Measurements from ENCODE around the gene TEX2.

Gene TEX2

DNA sequence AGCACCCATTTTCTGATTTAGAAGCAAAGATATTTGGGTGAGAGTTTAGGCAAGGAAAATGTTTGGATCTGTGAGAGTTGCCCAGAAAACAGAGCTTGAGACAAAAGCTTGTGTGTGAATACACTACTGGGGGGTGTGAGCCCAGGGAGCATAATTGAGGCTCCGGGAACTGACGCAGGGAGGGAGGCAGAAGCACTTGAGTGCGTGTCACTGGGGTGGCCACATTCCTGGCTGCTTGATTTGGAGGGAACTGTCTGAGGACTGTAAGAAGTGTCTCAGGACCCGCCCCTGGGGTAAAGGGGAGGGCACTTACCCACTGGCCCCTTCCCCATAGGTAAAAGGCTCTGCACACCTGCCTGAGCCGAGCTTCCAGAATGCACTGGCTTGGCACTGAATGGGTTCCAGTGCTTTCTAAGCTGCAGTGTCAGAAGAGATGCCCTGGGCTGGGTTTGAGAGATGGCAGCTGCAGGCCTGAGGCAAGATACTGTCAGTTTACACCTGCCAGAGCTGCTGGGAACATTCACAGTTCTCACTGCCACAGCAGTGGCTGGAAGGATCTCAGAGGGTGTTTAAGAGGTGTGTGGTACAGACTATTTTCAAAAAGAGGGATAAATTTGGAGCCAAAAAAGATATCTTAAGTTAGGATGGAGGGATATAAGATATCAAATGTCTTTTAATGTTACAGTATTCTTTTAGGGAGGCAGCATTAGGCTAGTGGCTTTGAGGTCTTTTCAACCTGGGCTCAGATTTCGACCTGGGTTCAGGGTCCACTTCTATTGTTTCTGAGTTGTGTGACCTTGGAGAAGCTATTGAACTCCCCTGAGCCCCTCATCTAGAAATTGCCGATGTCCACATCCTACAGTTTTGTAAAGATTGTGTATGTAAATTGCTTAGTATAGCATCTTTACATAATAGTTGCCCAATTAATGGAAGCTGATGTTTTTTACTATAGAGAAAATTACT is 6.9 kb upstream of the TEX2 start:
- DNase-seq (ENCODE audit: low spot score): no peak

DNA sequence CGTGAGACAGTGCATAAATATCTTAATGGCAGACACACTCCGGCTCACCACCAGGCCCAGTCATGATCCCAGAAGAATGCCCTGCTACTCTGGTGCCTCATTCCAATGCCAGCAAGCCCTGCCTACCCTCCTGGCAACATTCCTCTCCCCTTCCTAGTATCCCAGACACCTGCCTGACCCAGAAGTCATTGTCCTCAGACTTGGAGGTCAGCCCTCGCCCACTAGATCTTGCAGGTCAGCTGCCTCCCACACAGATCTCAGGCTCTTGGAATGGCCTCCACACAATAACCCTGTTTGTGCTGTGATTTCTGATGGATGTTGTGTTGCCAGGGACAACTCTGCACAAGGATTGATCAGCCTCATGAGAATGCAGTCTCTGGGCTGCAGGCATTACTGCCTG is 1.8 kb upstream of the TEX2 start:
- no peak for DNase-seq (ENCODE audit: low spot score)

DNA sequence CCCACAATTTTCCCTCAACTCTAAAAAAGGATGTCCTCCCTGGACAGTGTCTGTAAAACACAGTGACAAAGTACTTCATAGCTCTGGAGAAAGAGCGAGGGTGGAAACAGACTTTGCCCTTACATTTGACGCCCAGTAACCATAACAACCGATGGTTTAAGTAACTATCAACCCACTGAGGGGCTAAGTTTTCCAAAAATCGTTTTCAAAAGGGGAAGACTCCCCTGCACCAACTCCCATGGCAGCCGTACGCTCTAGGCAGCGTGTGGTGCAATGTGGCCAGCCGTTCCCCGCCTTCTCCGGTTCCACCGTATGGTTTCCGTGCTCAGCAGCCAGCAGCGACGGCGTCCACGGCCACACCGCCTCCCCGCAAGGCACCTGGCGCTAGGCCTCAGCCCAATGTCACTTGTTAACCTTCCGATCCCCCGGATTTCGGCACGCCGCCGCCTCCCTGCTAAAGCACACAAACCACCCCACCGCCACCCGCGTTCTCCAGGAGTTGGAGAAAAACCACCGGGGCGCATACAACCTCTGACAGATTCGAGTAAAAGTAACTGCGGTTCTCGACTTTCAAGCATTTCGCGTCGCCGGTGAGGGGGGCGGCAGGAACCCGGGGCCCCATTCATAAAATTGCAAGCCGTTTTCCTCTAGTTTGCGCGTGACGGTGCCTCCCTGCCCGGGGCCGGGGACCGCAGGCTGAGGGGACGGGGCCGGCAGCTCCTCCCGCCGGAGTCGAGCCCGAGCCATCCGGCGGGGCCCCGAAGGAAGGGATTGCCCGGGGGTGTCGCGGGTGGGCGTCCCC is 661 bp downstream of the TEX2 start:
- DNase-seq (ENCODE audit: low spot score): peak; percentile 55

DNA sequence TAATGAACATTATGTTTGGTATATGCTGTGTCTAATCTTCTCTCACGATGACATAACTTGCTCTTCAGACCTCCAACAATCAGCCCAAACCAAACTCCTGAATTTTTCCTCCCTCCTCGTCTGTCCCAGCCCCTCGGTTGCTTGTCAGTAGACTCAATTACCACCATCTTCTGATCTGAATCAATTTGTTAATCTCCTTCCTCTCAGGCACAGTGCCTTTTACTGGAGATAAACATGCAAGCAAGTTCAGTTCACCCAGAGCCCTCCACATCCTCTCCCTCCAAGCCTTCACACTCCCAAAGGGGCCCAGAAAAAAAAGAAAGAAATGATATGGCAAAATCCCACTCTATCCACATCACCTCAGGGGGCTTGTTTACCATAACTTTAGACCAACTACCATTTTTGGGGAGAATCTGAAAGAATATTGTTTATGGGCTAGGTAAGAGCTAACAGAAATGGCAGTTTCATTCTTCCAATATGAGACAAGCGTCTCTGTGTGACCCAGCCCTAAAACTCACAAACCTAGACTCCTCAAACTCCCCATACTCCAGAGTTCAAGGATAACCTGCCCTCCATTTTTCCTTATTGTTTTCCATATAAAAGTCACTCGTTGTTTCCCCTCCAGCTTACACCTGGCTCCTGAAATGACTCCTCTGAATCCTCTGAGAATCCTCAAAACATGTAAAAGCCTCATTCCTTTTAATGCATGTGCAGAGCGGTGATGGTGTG is 1.5 kb downstream of the TEX2 start:
- no peak for DNase-seq (ENCODE audit: low spot score)

DNA sequence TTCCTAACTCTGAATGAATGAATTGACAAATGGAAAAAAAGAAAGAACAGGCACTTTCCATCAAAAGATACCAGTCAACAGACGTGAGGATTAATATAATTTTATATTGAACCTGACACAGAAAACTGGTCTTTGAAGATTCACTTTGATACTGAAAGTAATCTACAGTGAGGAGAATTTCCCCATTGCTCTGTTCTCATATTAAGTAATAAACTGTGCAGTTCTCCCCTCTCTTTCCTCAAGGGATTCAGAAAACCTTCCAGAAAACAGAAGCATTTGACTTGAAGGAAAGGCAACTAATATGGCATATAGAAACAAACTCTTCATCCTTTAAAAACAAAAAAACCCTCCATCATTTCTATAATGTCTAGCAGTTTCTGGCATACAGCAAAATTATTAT is 2.2 kb downstream of the TEX2 start:
- no peak for DNase-seq (ENCODE audit: low spot score)

DNA sequence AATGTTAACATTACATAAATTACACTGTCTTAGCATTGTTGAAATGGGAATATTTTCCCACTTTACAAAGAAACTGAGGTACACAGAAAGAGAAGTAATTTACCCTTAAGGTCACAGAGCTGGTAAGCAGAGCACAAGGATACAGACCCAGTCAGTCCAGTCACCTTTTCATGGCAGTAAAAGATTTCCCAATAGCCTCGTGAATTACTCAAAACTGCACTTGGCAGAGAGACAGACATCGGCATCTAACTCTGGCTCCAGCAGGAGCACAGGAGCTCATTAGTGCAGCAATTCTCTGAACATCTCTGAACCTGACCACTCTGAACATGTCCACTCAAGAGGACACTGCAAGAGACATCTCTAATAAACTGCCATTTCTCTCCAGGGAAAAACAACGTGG is 3.1 kb downstream of the TEX2 start:
- DNase-seq (ENCODE audit: low spot score): peak; percentile 59

DNA sequence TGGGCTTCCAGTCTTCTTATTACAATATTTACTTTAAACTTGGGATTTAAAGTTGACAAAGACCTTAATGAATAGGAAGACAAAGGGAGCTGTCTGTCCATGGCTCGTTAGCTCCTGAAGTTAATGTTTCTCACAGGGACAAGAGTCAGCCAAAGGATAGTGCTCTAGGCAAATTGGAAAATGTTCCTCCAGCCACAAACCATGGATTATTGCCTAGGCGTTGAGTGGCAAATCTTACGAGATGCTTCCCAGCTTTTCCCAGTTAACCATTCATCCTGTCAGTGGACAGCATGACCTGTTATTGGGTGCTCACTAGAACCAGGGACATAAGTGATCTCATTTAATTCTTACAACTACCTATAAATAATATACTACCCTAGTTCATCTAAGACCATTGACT is 3.6 kb downstream of the TEX2 start:
- no peak for DNase-seq (ENCODE audit: low spot score)

DNA sequence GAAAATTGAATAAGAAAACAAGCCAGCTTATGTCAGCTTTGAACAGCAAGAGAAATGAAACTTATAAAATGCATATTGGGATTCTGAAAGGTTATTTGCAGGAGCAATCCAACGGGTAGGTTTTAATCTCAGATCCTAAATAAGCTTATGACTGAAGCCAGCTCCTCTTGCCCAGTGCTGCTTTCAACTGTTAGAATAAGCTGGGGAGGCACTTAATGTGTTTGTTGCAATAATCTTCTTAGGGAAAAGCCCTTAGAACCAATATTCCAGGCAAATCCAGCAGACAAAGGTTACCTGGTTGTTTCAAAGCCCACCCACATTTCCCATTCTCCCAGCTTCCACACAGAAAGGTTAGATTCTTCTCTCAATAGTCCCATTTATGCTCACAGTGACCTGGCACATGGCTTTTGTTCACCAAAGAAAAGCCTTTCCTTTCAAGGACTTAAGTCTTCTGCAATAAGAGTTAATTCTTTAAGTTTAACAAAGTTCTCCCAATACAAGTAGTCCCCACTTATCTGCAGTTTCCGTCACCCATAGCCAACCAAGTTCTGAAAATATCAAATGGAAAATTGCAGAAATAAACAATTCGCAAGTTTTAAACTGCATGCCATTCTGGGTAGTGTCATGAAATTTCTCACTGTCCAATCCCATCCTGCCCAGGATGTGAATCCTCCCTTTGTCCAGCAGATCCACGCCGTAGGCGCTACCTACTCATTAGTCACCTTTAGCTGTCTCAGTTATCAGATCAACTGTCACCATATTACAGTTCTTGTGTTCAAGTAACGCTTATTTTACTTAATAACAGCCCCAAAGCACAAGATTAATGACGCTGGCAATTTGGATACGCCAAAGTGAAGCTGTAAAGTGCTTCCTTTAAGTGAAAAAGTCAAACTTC is 5.9 kb downstream of the TEX2 start:
- peak; percentile 54 for DNase-seq (ENCODE audit: low spot score)

DNA sequence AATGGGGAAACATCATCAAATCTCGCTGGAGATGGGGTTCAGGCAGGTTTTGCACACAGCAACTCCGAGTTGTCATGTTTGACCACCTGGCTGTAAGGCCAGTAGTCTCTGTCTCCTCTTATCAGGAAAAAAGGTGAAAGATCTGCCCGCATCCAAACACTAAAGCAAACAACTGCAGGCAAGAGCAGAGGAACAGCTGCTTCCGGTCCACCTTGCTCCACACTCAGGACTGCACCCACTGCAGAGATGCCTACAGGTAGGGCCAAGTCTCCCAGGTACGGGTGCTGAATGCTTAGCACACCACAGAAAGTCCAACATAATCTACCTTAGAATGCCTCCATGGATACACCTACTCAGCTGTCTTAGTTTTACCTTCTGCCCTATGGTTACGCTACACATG is 7.3 kb downstream of the TEX2 start:
- DNase-seq (ENCODE audit: low spot score): no peak

DNA sequence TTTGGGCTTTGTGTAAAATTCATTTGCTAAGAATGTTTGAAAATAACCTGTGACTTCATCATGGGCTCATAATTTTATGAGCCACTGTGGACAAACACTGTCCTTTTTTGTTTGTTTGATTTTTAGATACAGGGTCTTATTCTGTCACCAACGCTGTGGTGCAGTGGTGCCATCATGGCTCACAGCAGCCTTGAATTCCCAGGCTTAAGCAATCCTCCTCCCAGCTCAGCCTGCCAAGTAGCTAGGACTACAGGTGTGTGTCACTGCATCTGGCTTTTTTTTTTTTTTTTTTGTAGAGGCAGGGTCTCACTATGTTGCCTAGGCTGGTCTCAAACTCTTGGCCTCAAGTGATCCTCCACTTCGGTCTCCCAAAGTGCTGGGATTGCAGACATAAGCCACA is 8.3 kb downstream of the TEX2 start:
- DNase-seq (ENCODE audit: low spot score): no peak

DNA sequence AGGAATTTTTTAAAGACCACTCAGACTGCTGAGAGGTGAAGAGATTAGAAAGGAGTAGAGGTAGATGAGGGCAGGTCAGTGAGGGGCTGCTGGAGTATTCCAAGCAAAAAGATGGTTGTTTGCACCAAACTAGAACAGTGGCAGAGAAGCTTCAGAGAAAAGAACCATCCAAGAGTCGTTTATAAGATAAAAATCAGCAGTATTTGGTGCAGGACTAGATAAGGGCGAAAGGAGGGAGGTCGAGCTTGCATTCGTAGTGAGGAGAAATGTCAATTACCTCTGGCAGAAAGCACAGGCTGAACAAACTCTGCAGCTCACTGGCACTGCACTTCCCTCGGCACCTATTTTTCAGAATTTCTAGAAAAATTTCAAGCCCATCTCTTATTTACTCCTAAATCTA is 9.6 kb downstream of the TEX2 start:
- no peak for DNase-seq (ENCODE audit: low spot score)

DNA sequence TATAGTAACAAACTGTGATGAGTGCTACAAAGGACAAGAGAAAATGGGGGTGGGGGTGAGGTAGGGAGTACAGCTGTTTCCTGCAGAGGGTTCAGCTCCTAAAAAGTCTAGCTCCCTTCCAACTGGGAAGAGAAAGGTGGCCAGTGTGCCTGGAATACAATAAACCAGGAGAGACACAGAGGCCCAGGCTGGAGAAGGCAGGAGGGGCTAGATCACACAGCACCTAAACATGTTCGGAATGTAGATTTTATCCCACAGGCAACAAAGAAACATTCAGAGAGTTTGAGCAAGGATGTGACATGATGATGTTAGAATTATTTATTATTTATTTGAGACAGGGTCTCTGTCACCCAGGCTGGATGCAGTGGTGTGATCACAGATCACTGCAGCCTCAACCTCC is 10.2 kb downstream of the TEX2 start:
- no peak for DNase-seq (ENCODE audit: low spot score)

DNA sequence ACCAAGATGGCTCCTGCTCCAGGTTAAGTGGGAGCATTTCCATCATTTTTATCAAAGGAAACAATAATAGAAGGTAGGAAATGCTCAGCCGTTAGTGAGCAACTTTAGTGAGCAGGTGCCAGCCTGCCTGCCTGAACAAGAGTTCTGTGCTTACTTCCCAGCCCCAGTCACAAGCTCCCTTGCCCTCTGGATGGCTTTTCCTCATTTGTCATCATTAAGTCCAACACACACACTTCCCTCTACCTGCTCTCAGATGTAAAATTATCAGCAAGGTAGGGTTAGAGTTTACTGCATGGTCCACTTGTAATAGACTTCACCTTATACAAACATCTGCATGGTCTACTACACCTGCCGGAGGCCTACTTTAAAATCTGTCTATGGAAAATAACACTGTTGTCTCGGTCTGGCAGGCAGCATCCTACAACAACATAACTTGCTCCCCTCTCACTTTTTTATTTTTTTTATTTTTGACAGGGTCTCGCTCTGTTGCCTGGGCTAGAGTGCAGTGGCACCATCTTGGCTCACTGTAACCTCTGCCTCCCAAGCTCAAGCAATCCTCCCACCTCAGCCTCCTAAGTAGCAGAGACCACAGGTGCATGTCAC is 12.7 kb downstream of the TEX2 start:
- DNase-seq (ENCODE audit: low spot score): no peak

DNA sequence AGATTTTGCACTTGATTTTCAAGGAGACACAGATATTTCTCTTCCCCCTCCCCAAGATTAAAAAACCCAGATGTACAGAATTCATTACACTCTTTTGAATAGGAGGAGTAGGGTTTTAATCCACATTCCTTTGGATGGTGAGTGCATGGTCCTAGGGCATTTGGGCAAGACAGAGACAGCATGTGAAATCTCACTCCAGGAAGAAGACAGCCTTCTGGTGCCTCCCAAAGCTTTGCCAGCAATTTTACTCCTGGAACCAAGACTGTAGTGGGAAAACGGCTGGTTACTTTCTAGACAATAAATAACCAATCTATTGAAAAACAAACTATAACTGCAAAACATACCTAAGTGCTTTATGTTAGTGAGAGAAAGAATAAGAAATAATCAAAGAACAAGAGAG is 15.2 kb downstream of the TEX2 start:
- DNase-seq (ENCODE audit: low spot score): no peak

DNA sequence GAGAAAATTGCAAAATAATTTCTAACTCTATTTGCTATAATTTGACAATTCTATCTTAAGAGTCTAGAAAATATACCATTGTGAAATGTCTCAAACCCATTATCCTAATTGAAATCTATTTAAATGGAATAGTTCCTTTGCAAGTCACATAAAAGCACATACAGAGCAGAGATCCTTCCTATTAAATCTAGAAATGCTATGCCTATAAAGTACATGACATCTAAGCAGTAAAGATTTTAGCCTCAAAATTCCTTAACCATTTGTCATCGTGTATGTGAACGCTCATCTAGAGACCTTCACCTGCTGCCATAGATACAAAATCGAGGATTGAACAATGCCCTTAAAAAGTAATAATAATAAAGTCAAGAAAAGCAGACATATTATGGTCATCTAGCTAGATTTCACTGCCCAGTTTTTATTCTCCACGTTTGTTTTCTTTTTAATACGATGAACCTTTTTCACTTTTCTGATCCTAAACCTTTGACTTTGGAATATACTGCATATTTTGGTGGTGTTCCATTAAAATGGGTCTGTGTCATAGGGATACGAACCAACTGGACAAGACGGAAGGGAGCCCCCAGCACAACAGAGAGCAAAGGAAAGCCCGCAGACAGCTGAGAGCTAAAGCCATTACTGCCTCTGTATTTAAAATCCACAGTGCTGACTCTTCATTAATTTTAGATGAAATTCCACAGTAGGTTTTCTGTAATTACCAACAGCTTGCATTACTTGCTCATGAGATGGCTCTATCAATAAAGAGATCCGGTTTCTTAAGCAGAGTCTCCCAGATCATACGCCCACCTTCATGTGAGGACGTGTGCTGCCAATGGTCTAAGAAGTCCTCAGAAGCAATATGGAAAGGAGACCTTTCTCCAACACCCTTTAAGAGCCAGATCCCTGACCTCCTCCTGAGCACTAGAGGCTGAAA is 17.6 kb downstream of the TEX2 start:
- DNase-seq (ENCODE audit: low spot score): no peak

DNA sequence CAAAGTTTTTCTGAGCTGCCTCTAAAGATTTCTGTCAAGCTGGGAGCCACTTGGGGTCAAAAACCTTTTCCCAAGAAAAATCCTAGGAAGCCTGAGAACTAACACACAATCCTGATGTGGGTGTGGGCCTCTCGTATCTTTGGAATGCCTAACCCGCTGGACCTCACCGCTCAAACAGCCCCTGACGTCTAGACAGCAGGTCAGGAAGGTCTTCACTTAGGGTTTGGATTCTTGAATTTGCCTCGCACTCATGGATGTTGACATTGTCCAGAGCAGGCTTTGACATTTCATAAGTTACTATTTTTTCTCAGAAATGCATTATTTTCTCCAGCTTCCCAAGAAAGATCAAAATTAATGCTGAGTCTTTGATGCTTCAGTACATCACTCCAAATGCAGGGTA is 18.9 kb downstream of the TEX2 start:
- DNase-seq (ENCODE audit: low spot score): peak; percentile 20

DNA sequence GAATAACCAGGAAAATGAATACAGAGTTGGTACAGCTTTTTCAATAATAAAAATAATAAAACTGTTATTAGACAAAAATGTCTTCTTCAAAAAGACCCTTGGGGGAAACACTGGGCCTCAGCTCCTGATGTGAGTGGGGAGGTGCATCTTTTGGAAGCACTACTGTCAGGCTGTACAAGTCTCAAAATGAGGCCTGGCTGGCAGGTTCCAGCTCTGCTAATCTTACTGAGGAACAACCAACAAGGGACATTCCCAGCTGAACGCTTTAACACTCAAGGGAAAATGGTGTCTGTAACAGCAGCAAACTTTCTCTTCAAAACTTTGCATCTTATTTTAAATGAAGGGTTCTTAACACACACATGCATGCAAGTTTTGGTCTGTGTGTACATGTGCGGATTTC is 19.7 kb downstream of the TEX2 start:
- no peak for DNase-seq (ENCODE audit: low spot score)

DNA sequence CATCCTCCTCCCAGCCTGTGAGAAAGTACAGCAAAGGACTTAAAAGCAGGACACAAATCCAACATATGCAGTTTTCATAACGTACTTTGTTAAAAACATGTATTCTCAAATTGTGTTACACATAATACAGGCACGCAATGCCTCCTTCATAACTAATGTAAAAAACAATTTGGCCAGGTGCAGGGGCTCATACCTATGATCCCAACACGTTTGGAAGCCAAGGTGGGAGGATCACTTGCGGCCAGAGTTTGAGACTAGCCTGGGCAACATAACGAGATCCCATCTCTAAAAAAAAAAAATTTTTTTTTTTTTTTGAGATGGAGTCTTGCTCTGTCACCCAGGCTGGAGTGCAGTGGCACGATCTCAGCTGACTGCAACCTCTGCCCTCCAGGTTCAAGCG is 20.4 kb downstream of the TEX2 start:
- DNase-seq (ENCODE audit: low spot score): no peak

DNA sequence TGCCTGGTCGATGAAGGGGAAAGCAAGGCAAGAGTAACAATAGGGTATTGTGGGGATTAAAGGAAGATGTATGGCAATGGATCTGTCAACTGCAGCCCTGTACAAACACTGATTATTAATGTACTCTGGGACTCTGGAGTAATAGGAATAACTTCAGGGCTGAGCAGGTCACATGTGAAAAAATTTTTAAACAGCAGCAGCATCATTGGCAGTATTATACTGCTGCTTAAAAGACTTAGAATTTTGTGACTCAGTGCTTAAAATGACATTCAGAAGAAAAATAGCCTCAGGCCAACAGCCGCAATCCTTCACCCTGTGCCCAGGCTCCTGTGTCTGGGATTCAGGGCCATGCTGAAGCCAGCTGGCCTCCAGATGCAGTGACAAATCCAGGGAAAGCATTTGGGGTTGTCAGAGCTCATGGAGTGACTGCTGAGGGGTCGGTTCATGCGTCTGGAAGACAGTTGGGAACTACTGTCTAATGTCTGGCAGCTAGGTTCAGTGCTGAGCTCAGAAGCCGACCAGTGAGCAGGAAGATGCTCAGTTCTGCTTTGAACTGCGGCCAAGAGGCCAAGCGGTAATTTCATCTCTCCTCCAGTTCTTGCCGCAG is 22.2 kb downstream of the TEX2 start:
- peak; percentile 86 for DNase-seq (ENCODE audit: low spot score)
